NK-92 (cell line): Measurements from ENCODE around the gene UBE2J1.
"Not testable (repeated sequence)": the region's sequence is repeated elsewhere in the genome, so short reads cannot be mapped to it uniquely, and the experiment has no call there.

Experiments
- DNase-seq: peaks from one replicate; lab custom pipeline; 2025; ENCODE audit not compliant: unreplicated experiment; lab: John Stamatoyannopoulos, UW

UBE2J1 gene, protein sequence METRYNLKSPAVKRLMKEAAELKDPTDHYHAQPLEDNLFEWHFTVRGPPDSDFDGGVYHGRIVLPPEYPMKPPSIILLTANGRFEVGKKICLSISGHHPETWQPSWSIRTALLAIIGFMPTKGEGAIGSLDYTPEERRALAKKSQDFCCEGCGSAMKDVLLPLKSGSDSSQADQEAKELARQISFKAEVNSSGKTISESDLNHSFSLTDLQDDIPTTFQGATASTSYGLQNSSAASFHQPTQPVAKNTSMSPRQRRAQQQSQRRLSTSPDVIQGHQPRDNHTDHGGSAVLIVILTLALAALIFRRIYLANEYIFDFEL

DNA sequence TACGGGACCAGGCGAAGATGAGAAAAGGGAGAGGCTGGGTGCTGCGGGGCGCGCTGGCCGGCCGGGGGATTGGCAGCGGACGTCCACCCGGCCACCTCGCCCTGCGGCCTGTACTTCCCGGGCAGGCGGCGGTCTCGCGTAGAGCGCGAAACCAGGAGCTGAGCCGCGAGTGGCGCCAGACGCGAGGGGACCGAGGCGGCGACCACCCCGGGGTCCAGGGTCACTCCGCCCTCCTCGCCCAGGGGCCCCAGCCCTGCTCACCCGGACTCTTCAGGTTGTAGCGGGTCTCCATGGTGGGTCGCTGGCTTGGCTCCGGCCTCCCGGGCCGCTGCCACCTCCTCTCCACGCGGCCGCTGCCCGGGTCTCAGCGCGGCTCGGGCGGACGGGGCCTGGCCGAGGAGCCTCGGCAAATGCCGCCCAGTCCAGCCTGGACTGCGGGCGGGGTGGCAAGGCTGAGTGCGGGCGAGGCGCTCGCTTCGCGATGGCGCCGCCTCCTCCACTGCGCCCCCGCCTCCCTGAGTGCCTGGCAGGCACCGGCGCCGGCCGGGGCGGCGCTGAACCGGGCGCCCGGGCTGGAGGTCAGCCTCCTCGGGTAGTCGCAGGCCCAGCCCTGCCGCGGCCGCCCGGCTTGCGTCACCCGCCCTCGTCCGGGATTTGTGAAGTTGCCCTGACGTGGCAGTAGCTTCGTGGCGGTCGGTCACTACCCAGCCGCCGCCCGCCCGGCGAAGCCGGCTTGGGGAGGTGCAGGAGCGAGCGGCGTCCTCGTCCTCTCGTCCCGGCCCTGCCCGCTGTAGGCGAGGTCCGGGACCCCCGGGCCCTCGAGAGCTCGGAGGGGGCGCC, at the start of gene UBE2J1:
UBE2J1 (minus strand) TSS at position 445 of the 840 bp plus-strand sequence; CDS start at position 292, 153 bp downstream.
- no peak for DNase-seq

DNA sequence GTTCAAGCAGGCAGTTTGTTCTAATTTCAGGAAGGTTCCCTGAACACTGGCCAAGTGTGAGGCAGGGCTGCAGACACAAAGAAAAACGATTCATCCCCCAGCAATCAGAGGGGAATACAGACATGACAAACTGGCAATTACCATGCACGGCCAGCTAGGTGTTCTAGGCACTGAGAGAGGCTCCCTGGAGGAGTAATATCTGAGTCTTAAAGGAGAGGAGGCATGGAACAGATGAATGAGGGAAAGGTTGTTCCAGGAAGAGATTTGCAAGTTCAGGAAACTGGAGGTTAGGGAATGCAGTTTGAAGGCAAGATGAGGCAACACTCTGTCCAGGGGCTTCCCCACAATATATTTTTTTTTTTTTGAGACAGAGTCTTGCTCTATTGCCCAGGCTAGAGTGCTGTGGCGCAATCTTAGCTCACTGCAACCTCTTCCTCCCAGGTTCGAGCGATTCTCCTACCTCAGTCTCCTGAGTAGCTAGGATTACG, 48.4 kb upstream of the UBE2J1 start:
- DNase-seq, result no peak

DNA sequence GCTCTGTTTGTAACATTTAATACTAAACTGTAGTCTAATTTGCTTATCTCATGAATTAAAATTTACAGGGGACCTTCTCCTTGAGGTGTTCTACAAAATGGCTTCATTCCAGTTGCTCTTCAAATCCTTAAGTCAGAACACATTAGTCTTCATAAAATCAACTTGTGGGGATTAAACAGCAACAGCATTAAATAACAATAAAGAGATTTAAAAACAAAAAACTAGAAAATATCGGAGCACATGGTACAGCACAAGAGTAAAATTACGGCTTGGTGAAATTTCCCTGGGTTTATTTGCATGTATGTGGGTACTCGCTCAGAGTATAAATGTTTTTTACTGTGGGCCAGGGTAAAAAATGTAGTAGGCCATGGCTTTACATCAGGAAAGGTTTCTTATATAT, 47.5 kb upstream of the UBE2J1 start:
- no peak for DNase-seq

DNA sequence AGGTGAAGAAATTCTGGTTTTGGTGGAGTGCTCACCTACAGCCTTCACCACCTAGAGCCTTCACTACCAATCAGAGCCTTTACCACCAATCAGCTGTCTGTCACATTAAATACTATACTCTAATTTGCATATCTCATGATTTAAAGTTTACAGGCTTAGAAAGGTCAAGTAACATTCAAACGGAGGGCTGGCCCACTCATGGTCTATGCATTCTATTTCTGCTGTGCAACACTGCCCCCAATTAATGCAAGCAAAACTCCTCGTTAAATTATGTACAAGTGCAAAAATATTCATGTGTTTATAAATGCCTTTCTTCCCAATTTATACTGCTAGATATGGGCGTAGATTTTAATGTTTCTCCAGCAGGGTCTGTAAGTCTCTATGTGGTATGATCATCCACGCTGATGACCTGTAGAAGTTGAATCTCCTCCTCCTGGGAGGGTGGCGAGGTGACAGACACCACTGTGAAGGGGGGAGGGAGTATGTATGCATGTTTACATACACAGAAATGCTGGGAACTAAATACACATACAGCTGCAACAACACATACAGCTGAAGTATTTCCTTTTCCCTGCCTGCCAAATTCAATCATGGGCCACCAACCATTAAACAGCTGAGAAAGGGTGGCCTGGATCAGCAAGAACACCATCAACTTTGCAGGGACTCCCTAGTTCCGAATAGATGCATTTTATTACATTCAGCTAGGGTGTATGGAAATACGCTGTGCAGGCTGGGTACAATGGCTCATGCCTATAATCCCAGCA, 46.4 kb upstream of the UBE2J1 start:
- no peak for DNase-seq

DNA sequence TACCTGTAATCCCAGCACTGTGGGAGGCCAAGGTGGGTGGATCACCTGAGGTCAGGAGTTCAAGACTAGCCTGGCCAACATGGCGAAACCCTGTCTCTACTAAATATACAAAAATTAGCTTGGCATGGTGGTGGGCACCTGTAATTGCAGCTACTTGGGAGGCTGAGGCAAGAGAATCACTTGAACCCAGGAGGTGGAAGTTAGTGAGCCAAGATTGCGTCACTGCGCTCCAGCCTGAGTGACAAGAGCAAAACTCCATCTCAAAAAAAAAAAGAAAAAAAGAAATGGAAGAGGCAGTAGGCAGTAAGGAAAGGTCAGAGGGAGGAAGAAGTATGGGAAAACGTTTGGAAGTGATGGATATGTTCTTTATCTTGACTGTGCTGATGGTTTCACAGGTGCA, 45.4 kb upstream of the UBE2J1 start:
- not testable (repeated sequence) for DNase-seq

DNA sequence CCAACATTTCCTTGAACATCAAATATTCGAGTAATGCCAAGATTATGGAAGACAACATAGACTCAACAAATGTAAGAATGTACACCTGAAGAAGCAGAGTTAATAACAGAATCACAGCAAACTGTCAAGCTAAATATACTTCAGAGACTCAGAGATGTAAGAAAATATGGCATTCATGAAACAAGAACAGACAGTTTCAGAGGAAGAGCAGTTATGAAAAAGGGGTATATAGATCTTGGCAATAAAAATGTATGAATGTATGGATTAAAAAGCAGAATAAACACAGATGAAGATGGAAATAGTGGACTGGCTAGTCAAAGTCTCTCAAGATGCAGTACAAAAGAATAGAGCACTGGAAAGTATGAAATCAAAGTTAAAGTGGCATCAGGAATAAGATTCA, 41.1 kb upstream of the UBE2J1 start:
- no peak for DNase-seq

DNA sequence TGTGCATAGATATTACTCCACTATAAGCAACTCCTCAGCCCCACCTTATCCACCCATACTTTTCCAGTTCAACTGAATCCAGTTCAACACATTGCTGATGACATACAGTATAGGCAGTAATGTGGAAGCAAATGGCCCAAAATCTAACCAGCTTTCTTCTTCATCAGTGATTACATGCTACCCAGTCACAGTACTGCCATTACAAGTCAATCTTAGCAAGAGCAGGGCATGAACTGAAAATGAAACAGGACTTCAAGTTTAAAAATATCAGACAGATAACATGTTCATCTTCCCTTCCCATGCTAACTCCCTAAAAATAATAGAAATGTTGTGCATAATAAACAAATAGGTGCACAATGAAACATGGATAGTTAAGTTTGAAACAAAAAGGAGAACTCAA, 40.3 kb upstream of the UBE2J1 start:
- DNase-seq, result no peak

DNA sequence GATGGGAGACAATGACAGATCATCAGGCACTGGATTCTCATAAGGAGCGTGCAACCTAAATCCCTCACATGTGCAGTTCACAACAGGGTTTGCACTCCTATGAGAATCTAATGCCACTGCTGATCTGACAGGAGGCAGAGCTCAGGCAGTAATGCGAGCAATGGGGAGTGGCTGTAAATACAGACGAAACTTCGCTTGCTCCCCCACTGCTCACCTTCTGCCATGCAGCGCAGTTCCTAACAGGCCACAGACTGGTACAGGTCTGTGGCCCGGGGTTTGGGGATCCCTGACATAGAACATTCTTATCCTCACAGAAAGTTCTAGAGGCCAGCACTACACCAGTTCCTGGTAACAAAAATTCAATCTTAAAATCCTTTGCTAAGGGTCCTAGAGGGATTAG, 36.3 kb upstream of the UBE2J1 start:
- DNase-seq, result no peak

DNA sequence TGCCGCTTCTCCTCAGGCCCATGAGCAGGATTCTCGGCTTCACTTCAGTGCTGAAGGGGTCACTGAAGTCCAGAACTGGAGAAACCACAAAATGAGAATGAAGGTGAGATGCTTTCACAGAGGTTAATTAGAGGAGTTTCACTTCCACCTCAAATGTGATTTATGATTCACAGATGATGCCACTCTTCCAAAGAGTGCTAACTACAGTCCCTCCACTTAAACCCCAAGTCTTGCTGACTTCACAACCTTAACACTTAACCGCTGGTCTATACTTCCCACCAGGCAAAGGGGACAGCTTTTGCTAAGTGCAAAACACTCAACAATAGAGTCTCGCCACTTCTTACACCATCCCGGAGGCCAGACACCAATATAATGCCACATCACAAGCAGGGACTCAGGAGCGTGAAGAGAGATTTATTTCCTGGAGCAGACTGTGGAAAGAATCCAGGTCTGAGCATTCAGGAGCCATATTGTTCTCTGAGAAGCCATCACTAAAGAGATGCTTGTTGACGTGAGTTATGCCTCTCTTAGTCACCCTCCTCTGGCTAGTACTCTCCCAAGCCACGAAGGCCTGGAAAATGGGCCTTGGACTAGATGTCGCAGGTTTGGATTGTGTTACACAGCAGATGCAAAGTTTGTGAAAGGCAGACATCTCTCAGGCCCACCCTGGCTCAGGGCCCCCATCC, 35.1 kb upstream of the UBE2J1 start:
- DNase-seq, result no peak

DNA sequence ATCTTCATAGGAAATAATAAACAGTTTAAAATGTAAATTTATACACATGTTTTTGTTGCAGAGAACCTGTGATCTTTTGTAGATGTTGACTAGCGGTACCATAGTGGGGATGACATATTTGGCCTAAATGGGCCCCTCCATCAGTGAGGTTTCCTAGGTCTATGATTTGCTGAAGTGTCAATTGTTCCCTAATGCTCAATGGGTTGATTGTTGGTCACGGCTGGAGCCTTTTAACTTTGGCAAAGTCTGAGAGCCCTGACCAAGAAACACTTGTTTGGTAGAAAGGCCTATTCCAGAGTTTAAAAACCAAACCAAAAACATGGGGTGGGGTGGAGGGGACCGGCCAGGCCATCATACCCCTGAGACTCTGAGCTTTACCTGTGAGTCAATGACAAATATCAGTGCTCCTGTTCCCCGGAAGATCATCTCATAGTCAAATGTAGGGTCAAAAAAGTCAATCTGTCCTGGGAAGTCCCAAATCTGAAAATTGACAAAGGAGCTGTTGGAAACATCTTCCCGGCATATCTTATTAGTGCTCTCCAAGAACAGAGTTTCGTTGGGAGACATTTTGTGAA, 34.5 kb upstream of the UBE2J1 start:
- DNase-seq, result no peak

DNA sequence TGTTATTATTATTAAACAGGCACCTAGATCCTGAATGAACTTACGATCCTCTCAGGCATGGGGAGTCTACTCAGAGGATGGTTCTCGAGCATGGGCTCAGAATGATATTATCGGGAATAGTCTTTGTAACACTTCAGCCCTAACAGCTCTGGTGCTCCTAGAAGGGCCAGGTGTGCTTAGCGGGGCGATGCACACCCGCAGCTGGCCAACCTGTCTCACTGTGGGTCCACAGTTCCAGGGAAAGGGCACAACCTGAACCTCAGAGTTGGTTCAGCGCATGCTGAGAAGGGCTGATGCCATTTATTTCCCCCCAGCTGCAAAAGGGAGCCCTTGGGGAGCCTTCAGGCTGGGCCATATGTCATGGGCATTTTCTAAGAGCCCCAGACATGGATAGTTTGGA, 33.3 kb upstream of the UBE2J1 start:
- no peak for DNase-seq

DNA sequence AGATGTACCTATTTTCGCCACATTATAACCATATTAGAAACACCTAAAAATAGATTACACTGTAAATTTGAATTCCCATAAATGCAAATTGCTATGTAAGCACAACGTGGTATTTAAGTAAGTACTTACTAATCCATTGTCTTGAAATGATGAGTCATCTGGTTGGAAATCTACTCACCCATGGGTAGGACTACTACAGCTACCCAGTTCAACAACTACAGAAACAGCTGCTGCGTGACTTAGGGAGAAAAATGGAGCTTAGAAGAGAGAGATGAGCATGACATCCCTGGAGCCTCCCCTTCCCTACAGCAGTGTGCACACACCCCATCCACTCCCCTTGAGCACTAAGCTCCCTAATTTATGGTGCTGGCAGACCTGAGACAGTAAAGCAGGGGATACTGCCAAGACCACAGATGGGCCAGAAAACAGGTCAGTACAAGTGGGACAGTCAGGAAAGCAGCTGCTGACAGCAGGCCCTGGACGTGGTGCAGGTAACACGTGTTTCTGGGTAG, 32.7 kb upstream of the UBE2J1 start:
- no peak for DNase-seq

DNA sequence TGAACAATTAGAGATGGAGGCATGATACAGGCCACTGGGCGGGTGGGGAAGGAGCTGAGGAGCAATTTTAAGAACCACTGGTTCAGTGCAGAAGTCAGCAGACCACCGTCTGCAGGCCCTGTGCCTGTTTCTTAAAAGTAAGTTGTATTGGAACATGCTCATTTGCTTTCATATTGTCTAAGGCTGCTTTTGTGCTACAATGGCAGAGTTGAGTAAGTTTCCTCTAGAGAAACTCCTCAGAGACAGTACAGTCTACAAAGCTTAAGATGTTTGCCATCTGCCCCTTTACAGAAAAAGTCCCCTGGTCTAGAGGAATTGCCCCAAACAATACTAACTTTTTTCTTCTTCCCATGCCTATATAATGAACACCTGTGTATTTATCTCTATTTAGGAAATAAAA, 28.5 kb upstream of the UBE2J1 start:
- DNase-seq, result no peak

DNA sequence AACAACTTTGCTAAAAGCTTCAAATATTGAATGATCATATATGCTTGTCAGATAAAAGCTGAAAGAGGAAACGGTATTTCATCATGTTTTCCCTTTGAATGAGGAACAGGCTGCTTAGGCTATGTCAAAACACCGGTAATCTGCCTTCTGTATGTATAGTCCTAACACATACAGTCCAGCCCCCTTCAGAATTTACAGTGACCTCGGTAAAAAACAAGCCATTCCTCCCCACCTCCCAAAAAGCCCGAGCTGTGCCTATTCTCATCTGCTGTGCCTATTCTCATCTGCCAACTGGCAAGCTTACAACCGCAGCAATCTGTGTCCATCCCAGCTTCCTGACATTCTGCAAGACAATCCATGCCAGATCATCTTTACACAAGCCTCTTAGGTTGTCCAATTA, 26.8 kb upstream of the UBE2J1 start:
- no peak for DNase-seq

DNA sequence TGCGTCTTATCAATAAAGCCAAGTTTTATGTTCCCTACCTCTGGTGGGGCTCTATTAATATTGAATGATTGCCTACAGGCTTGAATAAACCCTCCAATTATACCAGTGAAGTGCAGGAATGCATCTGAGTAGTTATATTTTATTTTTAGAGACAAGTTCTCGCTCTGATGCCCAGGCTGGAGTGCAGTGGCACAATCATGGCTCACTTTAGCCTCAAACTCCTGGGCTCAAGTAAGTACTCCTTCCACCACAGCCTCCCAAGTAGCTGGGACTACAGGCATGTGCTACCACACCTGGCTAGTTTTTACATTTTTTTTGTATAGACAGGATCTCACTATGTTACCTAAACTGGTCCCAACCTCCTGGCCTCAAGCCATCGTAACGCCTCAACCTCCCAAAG, 26.1 kb upstream of the UBE2J1 start:
- no peak for DNase-seq

DNA sequence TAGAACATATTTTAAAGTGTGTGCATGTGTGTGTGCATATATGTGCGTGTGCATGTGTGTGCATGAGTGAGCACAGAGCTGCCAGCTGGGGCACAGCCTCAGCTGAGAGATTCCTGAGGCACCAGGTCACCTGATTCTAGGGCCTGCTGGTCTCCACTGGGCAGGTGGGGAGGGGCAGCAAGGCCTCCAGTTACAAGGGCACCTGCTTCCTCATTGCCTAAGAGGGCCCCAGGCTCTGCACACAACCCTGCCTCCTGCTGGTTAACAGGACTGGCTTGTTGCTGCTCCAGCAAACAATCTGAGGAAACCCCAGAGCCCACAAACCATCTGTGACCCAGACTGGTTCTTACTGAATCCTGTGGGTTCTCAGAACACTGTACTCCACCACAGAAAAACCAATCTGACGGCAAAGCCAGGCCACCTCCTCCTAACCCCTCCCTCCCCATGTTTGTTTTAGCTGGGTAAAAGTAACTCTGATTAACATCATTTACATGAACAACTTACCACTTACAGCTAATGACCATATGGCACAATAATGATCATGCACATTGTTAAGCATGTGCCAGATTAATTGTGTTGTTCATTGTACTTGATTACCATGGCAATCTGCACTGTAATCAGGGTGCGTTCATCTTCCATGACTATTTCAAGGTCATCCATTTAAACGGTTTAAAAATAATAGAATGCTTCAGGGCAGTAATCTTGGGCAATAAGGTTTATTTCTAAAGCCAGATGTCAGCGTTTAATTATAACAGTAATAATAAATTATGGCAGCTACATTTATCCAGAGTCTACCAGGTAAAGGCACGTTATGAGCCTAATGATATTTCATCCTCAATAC, 23.1 kb upstream of the UBE2J1 start:
- no peak for DNase-seq

DNA sequence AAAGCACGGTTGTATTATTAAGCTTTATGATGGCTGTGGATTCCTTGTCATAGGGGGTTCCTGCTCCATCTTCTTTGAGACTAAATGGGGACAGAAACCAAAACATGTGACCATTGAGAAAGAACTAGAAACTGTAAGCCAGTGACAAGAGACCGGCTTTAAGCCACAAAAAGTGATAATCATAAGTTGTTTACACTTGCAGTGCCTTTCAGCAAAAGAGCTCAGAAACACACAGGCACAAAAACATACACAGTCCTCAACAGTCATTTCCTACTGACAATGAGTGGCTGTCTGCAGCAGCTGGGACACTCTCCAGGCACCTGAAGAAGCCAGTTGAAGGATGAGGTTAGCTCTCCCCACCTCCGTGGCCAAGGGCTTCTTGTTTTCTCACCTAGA, 20.0 kb upstream of the UBE2J1 start:
- DNase-seq, result no peak

DNA sequence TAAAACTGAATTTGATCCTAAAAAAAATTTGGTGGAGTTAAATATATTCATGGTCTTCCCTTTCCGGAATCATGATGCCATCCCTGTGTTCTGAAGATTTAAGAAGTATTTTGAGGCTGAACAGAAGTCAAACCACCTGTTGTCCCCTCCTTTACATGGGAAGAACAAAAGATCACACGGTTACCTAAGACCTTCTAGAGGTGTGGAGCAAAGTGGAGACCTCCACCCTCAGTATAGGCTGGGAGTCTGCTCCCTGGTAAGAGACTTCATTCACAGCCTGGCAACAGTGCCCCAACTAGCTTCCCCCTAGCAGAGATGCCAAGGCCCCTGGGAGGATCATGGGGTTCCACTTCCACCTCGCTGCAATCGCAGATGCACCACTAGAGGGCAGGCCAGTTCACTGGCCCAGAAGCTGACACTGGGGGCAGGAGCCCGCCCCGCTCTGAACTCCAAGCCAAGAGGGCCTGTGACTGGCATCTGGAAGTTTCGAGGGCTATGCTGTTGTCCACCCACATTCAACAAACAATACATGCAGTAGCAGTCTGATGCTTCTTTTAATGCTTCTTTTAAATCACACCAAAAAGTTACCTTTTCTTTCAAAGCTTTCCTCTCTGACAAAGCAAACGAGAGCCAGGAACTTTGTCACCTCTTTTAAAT, 19.5 kb upstream of the UBE2J1 start:
- DNase-seq, result no peak

DNA sequence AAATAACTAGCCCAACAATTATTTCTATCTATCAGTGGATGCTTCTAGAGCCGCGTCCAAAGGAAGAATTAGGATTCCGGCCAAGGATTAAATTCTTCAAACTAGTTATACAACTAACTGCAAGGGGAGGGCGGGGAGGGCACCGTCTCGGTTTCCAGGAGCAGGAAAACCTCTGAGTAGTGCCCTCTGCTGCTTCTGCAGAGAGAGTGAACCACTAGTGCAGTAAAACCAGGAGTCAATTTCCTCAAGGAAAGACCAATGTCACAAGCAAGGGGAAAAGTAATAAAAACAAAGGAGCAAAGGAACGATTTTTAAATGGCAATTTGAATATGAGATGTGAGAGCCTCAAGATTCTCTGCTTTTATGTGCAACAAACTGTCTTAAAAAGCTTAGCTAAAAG, 16.5 kb upstream of the UBE2J1 start:
- DNase-seq, result no peak
